Hindlimb muscle (tissue), 1 donor: ENCODE results near the gene MGAT4C. TPM values are rescaled to one million over a fixed set of nuclear protein-coding genes. Genes with fewer than 3 reads are reported as not detected.

Experiments
- DNase-seq: peaks from one replicate; pipeline ENCODE4 v3.0.0-alpha.2; 2013
- polyA plus RNA-seq: library from polyadenylated mRNA; unstranded; fragments of 120-200 nt; gene quantifications from one replicate; pipeline ENCODE4 v1.2.1, GENCODE V29; 2013; ENCODE audit not compliant: insufficient read length

Gene MGAT4C
- polyA plus RNA-seq, 1 donor: 0.45 TPM

GRCh38 chr12:85963326-85963725 lies 292.9 kb downstream of the MGAT4C start:
- DNase-seq: no peak

- DNase-seq: no peak
These were observed 300.1 kb downstream of the MGAT4C start for GRCh38 chr12:85956081-85956480.

- DNase-seq: no peak
These were observed 301.1 kb downstream of the MGAT4C start for GRCh38 chr12:85955127-85955526.

- peak; percentile 11 for DNase-seq
These were observed 304.4 kb downstream of the MGAT4C start for GRCh38 chr12:85951823-85952222.

- no peak for DNase-seq
These were observed 306.9 kb downstream of the MGAT4C start for GRCh38 chr12:85949253-85949652.

GRCh38 chr12:85948340-85948739 lies 307.9 kb downstream of the MGAT4C start:
- DNase-seq: no peak

GRCh38 chr12:85947286-85947685 lies 308.9 kb downstream of the MGAT4C start:
- no peak for DNase-seq

- DNase-seq: no peak
These were observed 309.8 kb downstream of the MGAT4C start for GRCh38 chr12:85946375-85946774.

- DNase-seq: no peak
These were observed 329.0 kb downstream of the MGAT4C start for GRCh38 chr12:85927166-85927565.

GRCh38 chr12:85923767-85924331 lies 332.3 kb downstream of the MGAT4C start:
- peak; percentile 13 for DNase-seq

- no peak for DNase-seq
These were observed 335.8 kb downstream of the MGAT4C start for GRCh38 chr12:85920324-85920947.
